GM21528 (cell line): Measurements from ENCODE around the gene TLR5.

Experiments
- ATAC-seq: cut with Tn5 transposase; IDR thresholded peaks from one replicate; pipeline ENCODE4 v1.9.1; 2021; ENCODE audit warnings: mild to moderate bottlenecking, moderate library complexity; ENCODE audit not compliant: unreplicated experiment, low FRiP score

TLR5 gene

GRCh38 chr1:223152399-223152798 lies 9.4 kb upstream of the TLR5 start:
- no peak for ATAC-seq

DNA sequence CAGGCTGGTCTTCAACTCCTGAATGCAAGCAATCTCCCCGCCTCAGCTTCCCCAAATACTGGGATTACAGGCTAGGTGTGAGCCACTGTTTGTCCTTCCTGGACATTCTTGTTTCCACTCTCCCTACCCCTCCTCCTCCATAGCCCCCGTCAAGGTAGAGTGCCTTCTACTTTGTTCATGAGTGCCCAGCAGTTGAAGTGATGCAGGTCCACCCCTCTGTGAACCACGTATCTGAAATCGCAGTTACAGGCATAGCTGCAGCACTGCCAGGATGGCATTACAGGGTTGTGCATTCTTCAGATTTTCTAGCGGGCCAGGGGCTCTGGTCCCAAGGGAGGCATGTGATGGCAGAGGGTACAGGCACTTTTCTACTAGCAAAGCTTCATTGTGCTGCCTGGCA lies 7.4 kb upstream of the TLR5 start:
- ATAC-seq = no peak

- ATAC-seq = no peak
These were observed 4.8 kb upstream of the TLR5 start for GRCh38 chr1:223147873-223148272.

GRCh38 chr1:223147409-223147808 lies 4.4 kb upstream of the TLR5 start:
- ATAC-seq = no peak

DNA sequence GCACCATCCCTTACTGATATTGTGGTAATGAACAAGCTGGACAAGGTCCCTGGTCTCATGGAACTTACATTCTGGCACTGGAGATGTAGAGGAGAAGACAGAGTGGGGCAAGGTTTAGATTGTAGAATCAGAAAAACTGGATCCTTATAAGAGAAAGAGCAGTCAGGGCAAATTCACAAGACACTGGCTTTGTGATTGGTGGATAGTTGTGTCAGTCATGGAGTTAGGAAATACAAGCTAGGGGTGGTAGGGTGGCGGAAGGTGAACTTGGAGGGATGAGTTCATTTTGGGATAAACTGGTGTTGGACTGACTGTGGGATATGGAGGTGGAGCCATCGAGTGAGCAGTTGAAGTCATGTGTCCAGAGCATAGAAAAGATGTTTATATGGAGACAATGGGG lies 3.7 kb upstream of the TLR5 start:
- no peak for ATAC-seq

GRCh38 chr1:223144914-223145313 lies 1.9 kb upstream of the TLR5 start:
- ATAC-seq = no peak

- ATAC-seq = no peak
These were observed 1.4 kb upstream of the TLR5 start for GRCh38 chr1:223144431-223144830.

DNA sequence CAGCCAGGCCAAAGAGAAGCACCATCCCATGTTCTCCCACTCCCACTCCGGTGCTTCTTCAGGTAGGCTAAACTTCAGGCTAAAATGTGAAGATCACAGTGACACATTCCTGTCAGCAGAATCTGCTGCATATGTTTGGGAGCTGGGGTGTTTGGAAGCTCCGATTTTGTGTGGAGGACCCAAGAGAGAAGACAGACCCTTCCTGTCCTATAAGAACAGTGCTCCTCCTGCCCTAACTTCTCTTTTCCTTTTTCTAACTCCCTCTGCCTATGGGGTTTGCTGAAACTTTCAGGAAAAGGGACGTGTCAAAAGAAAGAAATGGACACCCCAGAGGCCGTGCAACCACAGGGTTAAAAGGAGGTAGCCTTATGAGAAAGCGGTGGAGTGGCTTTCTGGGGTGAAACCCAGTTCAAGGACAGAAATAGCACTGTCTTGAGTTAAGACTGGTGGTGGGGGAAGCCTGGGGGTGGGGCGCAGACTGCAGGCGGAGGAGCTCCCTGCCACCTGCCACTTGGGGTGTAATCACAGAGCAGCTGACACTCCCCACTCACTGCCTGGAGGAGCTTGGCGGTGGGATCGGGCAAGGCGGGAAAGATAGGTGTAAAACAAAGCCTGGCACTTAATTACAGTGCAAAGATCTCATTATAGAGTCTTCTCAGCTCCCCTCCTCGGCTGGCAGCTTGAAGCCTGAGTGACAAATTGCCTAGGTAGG lies 645 bp upstream of the TLR5 start:
- ATAC-seq = peak; percentile 29

DNA sequence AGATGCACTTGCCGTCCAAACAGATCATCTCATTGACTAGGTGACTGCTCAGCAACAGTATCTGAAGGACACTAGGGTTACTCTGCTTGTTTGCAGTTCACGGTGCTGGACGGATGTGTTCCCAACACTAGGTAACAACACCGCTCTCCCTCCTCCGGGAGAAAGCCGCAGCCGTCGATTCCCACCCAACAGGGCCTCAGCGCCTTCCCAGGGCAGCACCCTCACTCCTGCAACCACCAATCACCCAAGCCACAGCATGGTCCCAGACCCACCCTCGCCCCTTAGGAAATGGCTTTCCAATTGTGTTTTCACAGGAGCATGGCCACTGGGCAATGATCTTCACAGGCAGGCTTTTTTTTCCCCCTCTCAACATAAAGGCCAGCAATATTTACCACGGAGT lies 779 bp downstream of the TLR5 start:
- no peak for ATAC-seq

- ATAC-seq = no peak
These were observed 2.2 kb downstream of the TLR5 start for GRCh38 chr1:223140611-223141405.

- ATAC-seq = no peak
These were observed 5.5 kb downstream of the TLR5 start for GRCh38 chr1:223137455-223138085.

GRCh38 chr1:223136086-223136485 lies 7.0 kb downstream of the TLR5 start:
- no peak for ATAC-seq

GRCh38 chr1:223135176-223135942 lies 7.7 kb downstream of the TLR5 start:
- ATAC-seq = no peak

DNA sequence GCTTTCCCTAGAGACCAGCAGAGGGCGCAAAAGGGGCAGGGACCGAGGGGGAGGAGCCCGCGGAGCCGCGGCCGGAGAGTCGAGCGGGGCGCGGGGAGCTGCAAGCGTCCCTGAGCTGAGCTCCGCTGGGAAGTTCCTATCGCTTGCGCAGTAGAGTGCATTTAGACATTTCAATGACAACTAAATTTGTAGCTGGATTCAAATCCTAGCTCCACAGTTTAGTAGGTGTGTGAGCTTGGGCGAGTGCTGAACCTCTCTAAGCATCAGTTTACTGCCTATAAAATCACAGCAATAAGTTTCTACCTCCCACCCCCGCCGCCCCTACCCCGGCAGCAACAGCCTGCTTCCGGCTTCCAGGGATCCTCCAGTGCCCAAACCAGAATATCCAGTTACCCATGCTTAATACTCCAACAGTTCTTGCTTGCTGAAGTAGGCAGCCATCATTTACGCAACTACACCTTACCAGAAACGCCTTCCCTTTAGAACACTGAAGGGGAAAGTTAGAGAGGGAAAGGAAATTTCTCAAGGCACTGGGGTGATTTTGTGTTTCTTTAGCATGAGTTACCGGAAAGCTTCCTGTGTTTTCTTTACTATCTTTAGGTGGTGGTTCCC lies 9.1 kb downstream of the TLR5 start:
- peak; percentile 86 for ATAC-seq

- ATAC-seq = no peak
These were observed 9.7 kb downstream of the TLR5 start for GRCh38 chr1:223133306-223133823.

DNA sequence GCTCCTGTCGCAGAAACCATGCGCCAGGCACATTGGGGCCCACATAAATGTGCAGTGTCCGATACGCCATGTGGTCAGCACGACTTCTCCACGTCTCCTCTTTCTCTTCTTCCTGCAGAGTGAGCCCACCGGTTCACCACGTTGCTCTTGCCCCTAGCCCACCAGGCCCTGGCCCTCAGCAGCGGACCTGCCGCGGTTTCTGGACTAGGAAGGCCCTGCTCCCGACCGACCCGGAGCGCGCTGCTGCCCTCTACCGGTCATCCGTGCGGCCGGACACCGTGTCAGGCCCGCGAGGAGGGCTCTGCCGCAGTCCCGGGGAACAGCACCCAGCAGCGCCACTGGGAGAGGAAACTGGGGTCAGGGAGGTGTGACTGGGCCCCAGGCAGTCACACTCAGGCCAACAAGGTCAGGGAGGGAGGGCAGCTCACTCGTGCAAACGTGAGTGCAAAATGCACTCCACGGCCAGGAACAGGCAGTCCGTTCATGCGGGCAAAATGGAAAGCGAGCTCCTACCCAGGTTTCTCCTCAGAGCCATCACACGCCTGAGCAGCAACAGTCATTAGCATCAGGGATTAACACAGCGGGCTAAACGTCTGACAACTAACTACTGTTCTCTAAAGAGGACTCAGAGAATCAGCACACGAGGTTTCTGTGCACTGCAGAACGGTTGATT lies 13.7 kb downstream of the TLR5 start:
- no peak for ATAC-seq

- ATAC-seq = no peak
These were observed 16.3 kb downstream of the TLR5 start for GRCh38 chr1:223126741-223127140.

GRCh38 chr1:223125766-223126165 lies 17.3 kb downstream of the TLR5 start:
- ATAC-seq = no peak

- ATAC-seq = no peak
These were observed 19.9 kb downstream of the TLR5 start for GRCh38 chr1:223123011-223123610.
